ENCODE measurements around the gene PLEKHG5. TPM values are rescaled to one million over a fixed set of nuclear protein-coding genes. Genes with fewer than 3 reads are reported as not detected.

The PLEKHG5 gene
- total RNA-seq, 1 donor from 2014 or later: 109 TPM

DNA sequence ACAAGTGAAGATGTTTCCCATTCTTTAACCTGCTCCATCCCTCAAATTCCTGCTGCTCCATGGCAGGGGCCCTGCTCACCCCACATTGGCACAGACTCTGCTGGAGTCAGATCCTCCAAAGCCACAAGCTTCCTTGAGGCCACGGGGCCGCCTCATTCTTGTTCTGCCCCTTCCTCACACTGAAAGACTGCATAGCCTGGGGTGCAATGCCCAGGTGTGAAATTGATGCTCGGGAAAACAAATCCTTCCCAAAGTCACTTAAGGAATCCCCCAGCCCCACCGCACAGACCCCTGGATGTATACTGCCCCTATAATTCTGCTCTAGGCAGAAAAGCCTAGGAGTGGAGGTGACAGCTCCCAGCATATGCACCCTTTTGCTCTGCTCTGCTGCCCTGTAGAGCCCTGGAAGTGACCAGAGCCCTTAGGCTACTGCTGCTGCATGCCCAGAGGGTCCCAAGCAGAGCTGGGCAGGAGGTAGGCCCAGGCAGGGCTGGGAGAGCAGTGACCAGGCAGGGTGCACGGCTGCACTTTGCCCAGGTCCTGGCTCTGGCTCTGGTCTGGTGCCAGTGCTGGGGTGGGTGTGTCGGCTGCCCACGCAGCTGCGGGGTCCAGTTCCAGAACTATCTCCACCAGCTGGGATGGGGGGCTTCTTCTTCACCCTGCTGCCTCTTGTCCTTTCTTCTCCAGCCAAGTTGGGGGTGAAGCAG lies 73.4 kb downstream of the PLEKHG5 start:
- no peaks in the 10 kb centered on the region for H3K9me3 Mint-ChIP-seq (ENCODE audit: unreplicated experiment)
- H3K4me1 Mint-ChIP-seq (ENCODE audit: unreplicated experiment): no peaks in the 10 kb centered on the region
- H3K4me3 Mint-ChIP-seq (ENCODE audit: unreplicated experiment): no peak overlapping the region
- H3K27me3 Mint-ChIP-seq (ENCODE audit: unreplicated experiment): peaks cover 30% of the 10 kb centered on the region
- H3K36me3 Mint-ChIP-seq (ENCODE audit: low read depth, unreplicated experiment): no peaks in the 10 kb centered on the region
- no peak for DNase-seq (ENCODE audit: low spot score)
- no peak overlapping the region for H3K27ac Mint-ChIP-seq (ENCODE audit: unreplicated experiment)
- no peak for TF ChIP-seq CTCF (IDR thresholded peaks at IDR 0.05; ENCODE audit: unreplicated experiment)

Small RNA genes within 50 kb of the gene (microRNA-seq; reads per million reads assigned to microRNA genes)
- gene MIR4252 (ENCODE audit: unreplicated experiment): not detected

Other genes starting within 250 kb of the PLEKHG5 start
- gene HES3, start 247.5 kb downstream of the PLEKHG5 start, total RNA-seq (ENCODE audit: unreplicated experiment): not detected
- gene GPR153, start 230.6 kb downstream of the PLEKHG5 start, total RNA-seq (ENCODE audit: unreplicated experiment): 3.0 TPM
- 35.1 TPM for gene ACOT7, start 97.9 kb downstream of the PLEKHG5 start, total RNA-seq (ENCODE audit: unreplicated experiment)
- gene HES2, start 71.7 kb downstream of the PLEKHG5 start, total RNA-seq (ENCODE audit: unreplicated experiment): 0.10 TPM
- gene ESPN, start 66.9 kb downstream of the PLEKHG5 start, total RNA-seq (ENCODE audit: unreplicated experiment): 0.36 TPM
- gene TNFRSF25, start 25.5 kb downstream of the PLEKHG5 start, total RNA-seq (ENCODE audit: unreplicated experiment): 104 TPM
- gene NOL9, start 62.8 kb upstream of the PLEKHG5 start, total RNA-seq (ENCODE audit: unreplicated experiment): 26.9 TPM
- gene TAS1R1, start 63.6 kb upstream of the PLEKHG5 start, total RNA-seq (ENCODE audit: unreplicated experiment): not detected
- 32.2 TPM for gene ZBTB48, start 88.3 kb upstream of the PLEKHG5 start, total RNA-seq (ENCODE audit: unreplicated experiment)
- 5.0 TPM for gene KLHL21, start 111.2 kb upstream of the PLEKHG5 start, total RNA-seq (ENCODE audit: unreplicated experiment)
- gene PHF13, start 122.1 kb upstream of the PLEKHG5 start, total RNA-seq (ENCODE audit: unreplicated experiment): 21.6 TPM
- gene THAP3, start 133.2 kb upstream of the PLEKHG5 start, total RNA-seq (ENCODE audit: unreplicated experiment): 13.5 TPM
- 57.0 TPM for gene DNAJC11, start 210.1 kb upstream of the PLEKHG5 start, total RNA-seq (ENCODE audit: unreplicated experiment)